Keratinocyte (primary cell): ENCODE results near the gene GNPAT. TPM values are rescaled to one million over a fixed set of nuclear protein-coding genes. Genes with fewer than 3 reads are reported as not detected.

Experiments used
- DNase-seq: peaks from one replicate; pipeline ENCODE4 v3.0.0-alpha.2; 2011; ENCODE audit warnings: low read depth, missing footprints, low spot score
- FAIRE-seq: peaks from 2 replicates; lab custom pipeline; 2011; peaks lifted over from hg19 to GRCh38; lab: Jason Lieb, UNC
- H2AFZ ChIP-seq: 2 replicates; pipeline ENCODE4 v1.6.0; 2012; ENCODE audit warnings: low read length, control low read depth, inconsistent platforms; ENCODE audit not compliant: control insufficient read depth
- H3K27ac ChIP-seq: 2 replicates; pipeline ENCODE4 v1.5.1; 2011; ENCODE audit warnings: low read length; ENCODE audit not compliant: control insufficient read depth, insufficient read depth
- H3K27me3 ChIP-seq: 3 replicates; pipeline ENCODE4 v1.6.0; 2011; ENCODE audit warnings: low read length; ENCODE audit not compliant: control insufficient read depth, insufficient read depth; ENCODE audit errors: extremely low read depth
- H3K36me3 ChIP-seq, 2 experiments: 2 replicates in 1 of 2; 3 replicates in 1 of 2; pipeline ENCODE4 v1.5.1; 2011; ENCODE audit warnings: low read length in 2 of 2, mild to moderate bottlenecking in 1 of 2; ENCODE audit not compliant: control insufficient read depth in 2 of 2, insufficient read depth in 2 of 2; ENCODE audit errors: extremely low read depth in 1 of 2
- H3K4me1 ChIP-seq: 3 replicates; pipeline ENCODE4 v1.5.1; 2011; ENCODE audit warnings: low read length; ENCODE audit not compliant: control insufficient read depth, insufficient read depth; ENCODE audit errors: extremely low read depth
- H3K4me2 ChIP-seq: 3 replicates; pipeline ENCODE4 v1.6.0; 2011; ENCODE audit warnings: low read depth, low read length; ENCODE audit not compliant: control insufficient read depth, insufficient read depth; ENCODE audit errors: extremely low read depth
- H3K4me3 ChIP-seq, 3 experiments: fragments of 200-600 bp in 1 of 3; sonication (generic) in 1 of 3; 2 replicates in 2 of 3; 3 replicates in 1 of 3; pipeline ENCODE4 v1.5.1; 2011 to 2016; ENCODE audit warnings: low read length in 3 of 3, mild to moderate bottlenecking in 3 of 3, control low read depth in 2 of 3, inconsistent platforms in 1 of 3, low read depth in 1 of 3, mixed read lengths in 1 of 3, mixed run types in 1 of 3, moderate library complexity in 1 of 3; ENCODE audit not compliant: control insufficient read depth in 2 of 3, insufficient read depth in 2 of 3; ENCODE audit errors: extremely low read depth in 1 of 3
- H3K79me2 ChIP-seq: 2 replicates; pipeline ENCODE4 v1.6.0; 2012; ENCODE audit warnings: low read length; ENCODE audit not compliant: control insufficient read depth, insufficient read depth
- H3K9ac ChIP-seq: 3 replicates; pipeline ENCODE4 v1.6.0; 2011; ENCODE audit warnings: low read length; ENCODE audit not compliant: control insufficient read depth, insufficient read depth; ENCODE audit errors: extremely low read depth
- H3K9me1 ChIP-seq: 3 replicates; pipeline ENCODE4 v1.6.0; 2011; ENCODE audit warnings: low read length; ENCODE audit not compliant: control insufficient read depth, insufficient read depth; ENCODE audit errors: extremely low read depth
- H3K9me3 ChIP-seq: 2 replicates; pipeline ENCODE4 v1.5.1; 2012; ENCODE audit warnings: low read depth, low read length; ENCODE audit not compliant: control insufficient read depth
- H4K20me1 ChIP-seq: 3 replicates; pipeline ENCODE4 v1.6.0; 2011; ENCODE audit warnings: low read length; ENCODE audit not compliant: control insufficient read depth, insufficient read depth; ENCODE audit errors: extremely low read depth
- CTCF ChIP-seq, 3 experiments: IDR thresholded peaks in 1 of 3; conservative IDR thresholded peaks in 1 of 3; optimal IDR thresholded peaks in 1 of 3; 2 replicates in 2 of 3; 3 replicates in 1 of 3; pipeline versions ENCODE3 to v1.5.1; 2011; ENCODE audit warnings: low read length in 3 of 3, mild to moderate bottlenecking in 3 of 3, moderate library complexity in 2 of 3, control low read depth in 1 of 3, inconsistent platforms in 1 of 3; ENCODE audit not compliant: insufficient read depth in 2 of 3; ENCODE audit errors: extremely low read depth in 1 of 3
- EZH2 ChIP-seq: IDR thresholded peaks from one replicate; pipeline ENCODE4 v1.6.1; 2012; ENCODE audit warnings: inconsistent platforms, mild to moderate bottlenecking, low read length, moderate library complexity
- dilution Hi-C: fragments of 300-500 bp; cut with MboI; formaldehyde crosslinking; loops from one replicate; pipeline ENCODE4 v1.7.0; 2020; ENCODE audit warnings: low sequenced_read_pairs; ENCODE audit not compliant: extremely low pct_ligation_motif_present
- polyA plus RNA-seq, 5 experiments: library from polyadenylated mRNA; depleted of rRNA in 3 of 5; stranded (reverse) in 3 of 5; stranded (forward) in 1 of 5; unstranded in 1 of 5; fragments of >200 nt; gene quantifications; 1 replicate in 1 of 5; 2 replicates in 3 of 5; 3 replicates in 1 of 5; pipeline versions ENCODE4 v1.2.1 to v1.2.3, GENCODE V29; 2011 to 2012; ENCODE audit warnings: missing spikeins in 2 of 5, low read depth in 1 of 5, low replicate concordance in 1 of 5

Gene GNPAT
- polyA plus RNA-seq, 1 donor (not counting 4 experiments of a cell fraction or from before 2014, with no cell fraction given): 39.9 TPM

GRCh38 chr1:231241750-231242149, 738 bp downstream of the GNPAT start:
- H3K4me1 ChIP-seq: peaks cover 12% of the 10 kb centered on the region
- H3K9ac ChIP-seq: peak overlapping the region; percentile 96
- peak overlapping the region; percentile 99 for H2AFZ ChIP-seq
- peaks cover 9% of the 10 kb centered on the region in 2 experiments for H3K36me3 ChIP-seq
- dilution Hi-C loops: no loop called here
- no peak for DNase-seq
- peaks cover 65% of the 10 kb centered on the region for H3K79me2 ChIP-seq
- no peaks in the 10 kb centered on the region for H3K9me1 ChIP-seq
- H3K27me3 ChIP-seq: no peaks in the 10 kb centered on the region
- peak overlapping the region; percentile 89 for H3K27ac ChIP-seq
- no peaks in the 10 kb centered on the region for H4K20me1 ChIP-seq
- H3K4me3 ChIP-seq: peak overlapping the region; percentile 88 to 97 (median 96)
- H3K9me3 ChIP-seq: no peaks in the 10 kb centered on the region
- TF ChIP-seq EZH2 (no peak), CTCF (optimal IDR thresholded peaks at IDR 0.05 in 1 of 3, IDR thresholded peaks at IDR 0.05 in 1 of 3, conservative IDR thresholded peaks at IDR 0.05 in 1 of 3; ENCODE audit: extremely low read depth in 1 of 3, insufficient read depth in 2 of 3, low read length in 3 of 3) (no peak)
- FAIRE-seq: no peak
- peak overlapping the region; percentile 87 for H3K4me2 ChIP-seq

- no peak overlapping the region for H3K9ac ChIP-seq
- H3K4me3 ChIP-seq: peak overlapping the region in 2 of 3 experiments; percentile 96 to 97
- peaks cover 7 to 9% of the 10 kb centered on the region in 2 experiments for H3K36me3 ChIP-seq
- FAIRE-seq: no peak
- H3K9me1 ChIP-seq: no peaks in the 10 kb centered on the region
- H3K4me1 ChIP-seq: peaks cover 12% of the 10 kb centered on the region
- no peaks in the 10 kb centered on the region for H3K9me3 ChIP-seq
- peaks cover 71% of the 10 kb centered on the region for H3K79me2 ChIP-seq
- dilution Hi-C loops: no loop called here
- peak overlapping the region; percentile 87 for H3K4me2 ChIP-seq
- DNase-seq: no peak
- no peaks in the 10 kb centered on the region for H3K27me3 ChIP-seq
- no peak overlapping the region for H2AFZ ChIP-seq
- no peak for TF ChIP-seq CTCF (optimal IDR thresholded peaks at IDR 0.05 in 1 of 3, IDR thresholded peaks at IDR 0.05 in 1 of 3, conservative IDR thresholded peaks at IDR 0.05 in 1 of 3; ENCODE audit: extremely low read depth in 1 of 3, insufficient read depth in 2 of 3, low read length in 3 of 3)
- no peak for TF ChIP-seq EZH2
- H4K20me1 ChIP-seq: no peaks in the 10 kb centered on the region
- H3K27ac ChIP-seq: no peak overlapping the region
Observed at GRCh38 chr1:231242516-231243198, 1.6 kb downstream of the GNPAT start.
